Omental fat pad (tissue), 4 donors: ENCODE data around the gene D2HGDH. TPM values are rescaled to one million over a fixed set of nuclear protein-coding genes. Genes with fewer than 3 reads are reported as not detected.
A peak's percentile ranks its signal among the peaks of the same experiment; 100 is the strongest.
"Not testable (repeated sequence)": the region's sequence is repeated elsewhere in the genome, so short reads cannot be mapped to it uniquely, and the experiment has no call there.

ENCODE experiments used
- ATAC-seq: fragments of 150-250 bp; one replicate; pipeline ENCODE4 v1.9.1; 2016; ENCODE audit warnings: mild to moderate bottlenecking, moderate library complexity; ENCODE audit not compliant: low FRiP score
- DNase-seq: peaks from one replicate; pipeline ENCODE4 v3.0.0-alpha.2; 2019; ENCODE audit warnings: low spot score
- total RNA-seq, 4 donors: library from RNA; depleted of rRNA; stranded (reverse); fragments of >200 nt; gene quantifications; one replicate each; pipeline ENCODE4 v1.1.0, GENCODE V29; 2016
- TF ChIP-seq, protein P1 (sequence below), 3 donors: fragments of 450-650 bp; IDR thresholded peaks; one replicate each; pipeline ENCODE4 v1.5.1; 2016 to 2017; ENCODE audit warnings: antibody characterized with exemption in 3 of 3, mild to moderate bottlenecking in 3 of 3, moderate library complexity in 2 of 3

The D2HGDH gene
- total RNA-seq, 4 donors from 2014 or later: 12.4 to 31.2 (median 16.9) TPM

DNA sequence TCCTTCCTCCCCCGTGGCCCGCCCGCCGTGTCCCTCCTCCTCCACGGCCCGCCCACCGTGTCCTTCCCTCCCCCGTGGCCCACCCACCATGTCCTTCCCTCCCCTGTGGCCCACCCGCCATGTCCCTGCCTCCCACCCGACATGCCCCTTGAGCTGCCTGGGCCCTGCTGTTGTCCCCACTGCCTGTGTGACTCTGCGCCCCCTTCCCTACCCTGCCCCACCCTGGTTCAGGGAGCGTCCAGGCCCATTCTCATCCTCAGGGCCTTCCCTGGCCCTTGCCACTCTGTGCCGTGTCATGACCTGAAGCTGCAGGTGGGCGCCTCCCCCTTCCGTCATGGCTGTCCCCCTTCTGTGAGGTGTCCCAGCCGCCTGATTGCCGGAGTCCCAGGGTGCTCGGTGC is 20.7 kb downstream of the D2HGDH start:
- DNase-seq (no peak), ATAC-seq (no peak)
- TF ChIP-seq, protein P1, sequence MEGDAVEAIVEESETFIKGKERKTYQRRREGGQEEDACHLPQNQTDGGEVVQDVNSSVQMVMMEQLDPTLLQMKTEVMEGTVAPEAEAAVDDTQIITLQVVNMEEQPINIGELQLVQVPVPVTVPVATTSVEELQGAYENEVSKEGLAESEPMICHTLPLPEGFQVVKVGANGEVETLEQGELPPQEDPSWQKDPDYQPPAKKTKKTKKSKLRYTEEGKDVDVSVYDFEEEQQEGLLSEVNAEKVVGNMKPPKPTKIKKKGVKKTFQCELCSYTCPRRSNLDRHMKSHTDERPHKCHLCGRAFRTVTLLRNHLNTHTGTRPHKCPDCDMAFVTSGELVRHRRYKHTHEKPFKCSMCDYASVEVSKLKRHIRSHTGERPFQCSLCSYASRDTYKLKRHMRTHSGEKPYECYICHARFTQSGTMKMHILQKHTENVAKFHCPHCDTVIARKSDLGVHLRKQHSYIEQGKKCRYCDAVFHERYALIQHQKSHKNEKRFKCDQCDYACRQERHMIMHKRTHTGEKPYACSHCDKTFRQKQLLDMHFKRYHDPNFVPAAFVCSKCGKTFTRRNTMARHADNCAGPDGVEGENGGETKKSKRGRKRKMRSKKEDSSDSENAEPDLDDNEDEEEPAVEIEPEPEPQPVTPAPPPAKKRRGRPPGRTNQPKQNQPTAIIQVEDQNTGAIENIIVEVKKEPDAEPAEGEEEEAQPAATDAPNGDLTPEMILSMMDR (IDR thresholded peaks at IDR 0.05): no peak

GRCh38 chr2:241755777-241756176 is 21.3 kb downstream of the D2HGDH start:
- DNase-seq: no peak
- TF ChIP-seq, protein P1 (IDR thresholded peaks at IDR 0.05): no peak
- no peak for ATAC-seq

GRCh38 chr2:241759067-241759807 is 24.8 kb downstream of the D2HGDH start:
- DNase-seq (no peak), ATAC-seq (no peak)
- TF ChIP-seq, protein P1 (IDR thresholded peaks at IDR 0.05): no peak

GRCh38 chr2:241759893-241760292 is 25.5 kb downstream of the D2HGDH start:
- ATAC-seq, DNase-seq: not testable (repeated sequence)

DNA sequence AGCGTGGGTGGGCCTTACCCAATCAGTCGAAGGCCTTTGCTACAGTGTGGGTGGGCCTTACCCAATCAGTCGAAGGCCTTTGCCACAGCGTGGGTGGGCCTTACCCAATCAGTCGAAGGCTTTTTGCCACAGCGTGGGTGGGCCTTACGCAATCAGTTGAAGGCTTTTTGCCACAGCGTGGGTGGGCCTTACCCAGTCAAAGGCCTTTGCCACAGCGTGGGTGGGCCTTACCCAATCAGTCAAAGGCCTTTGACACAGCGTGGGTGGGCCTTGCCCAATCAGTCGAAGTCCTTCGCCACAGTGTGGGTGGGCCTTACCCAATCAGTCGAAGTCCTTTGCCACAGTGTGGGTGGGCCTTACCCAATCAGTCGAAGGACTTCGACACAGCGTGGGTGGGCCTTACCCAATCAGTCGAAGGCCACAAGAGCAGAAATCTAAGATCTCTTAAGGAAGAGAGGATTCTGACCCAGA is 25.9 kb downstream of the D2HGDH start:
- TF ChIP-seq, protein P1 (IDR thresholded peaks at IDR 0.05): no peak

GRCh38 chr2:241762321-241762932 is 28.0 kb downstream of the D2HGDH start:
- ATAC-seq (no peak), DNase-seq (no peak)
- TF ChIP-seq, protein P1 (IDR thresholded peaks at IDR 0.05): no peak

More for the DNA sequence above, 25.9 kb downstream of the D2HGDH start:
- DNase-seq: no peak
- ATAC-seq: no peak

DNA sequence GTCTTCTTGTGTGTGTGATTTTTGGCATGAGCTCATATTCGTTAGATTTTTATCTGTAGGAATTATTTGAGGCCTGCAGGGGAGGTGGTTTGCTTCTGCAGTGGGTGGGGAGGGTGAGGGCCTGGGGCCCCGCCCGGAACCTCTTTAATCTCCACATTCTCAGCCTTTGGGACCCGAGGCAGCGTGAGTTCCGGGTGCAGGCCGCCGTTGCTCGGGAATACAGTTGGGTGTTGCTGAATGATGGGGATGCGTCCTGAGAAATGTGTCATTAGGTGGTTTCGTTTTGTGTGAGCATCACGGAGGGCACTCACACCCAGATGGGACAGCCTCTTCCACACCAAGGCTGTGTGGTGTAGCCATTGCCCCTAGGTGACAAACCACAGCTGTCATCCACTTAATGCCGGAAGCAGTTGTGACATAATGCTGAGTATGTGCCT is 28.5 kb downstream of the D2HGDH start:
- DNase-seq (no peak), ATAC-seq (peak; percentile 29)
- TF ChIP-seq, protein P1 (IDR thresholded peaks at IDR 0.05): no peak
